ENCODE data around the gene CFH.
A peak's percentile ranks its signal among the peaks of the same experiment; 100 is the strongest.
"Not testable (repeated sequence)": the region's sequence is repeated elsewhere in the genome, so short reads cannot be mapped to it uniquely, and the experiment has no call there.

Gene CFH

GRCh38 chr1:196661345-196661744 lies 9.5 kb downstream of the CFH start:
- DNase-seq (ENCODE audit: insufficient read length, low spot score) (no peak), FAIRE-seq (no peak)

- FAIRE-seq (no peak), DNase-seq (ENCODE audit: insufficient read length, low spot score) (no peak)
These were observed 15.3 kb downstream of the CFH start for GRCh38 chr1:196667131-196667530.

GRCh38 chr1:196669051-196669450 lies 17.2 kb downstream of the CFH start:
- DNase-seq (ENCODE audit: insufficient read length, low spot score) (no peak), FAIRE-seq (no peak)

- FAIRE-seq (no peak), DNase-seq (ENCODE audit: insufficient read length, low spot score) (no peak)
These were observed 17.9 kb downstream of the CFH start for GRCh38 chr1:196669693-196670092.

GRCh38 chr1:196674908-196675307 lies 23.1 kb downstream of the CFH start:
- no peak for FAIRE-seq
- DNase-seq (ENCODE audit: insufficient read length, low spot score): no peak

GRCh38 chr1:196677781-196678509 lies 26.1 kb downstream of the CFH start:
- no peak for DNase-seq (ENCODE audit: insufficient read length, low spot score)

GRCh38 chr1:196678510-196678884 lies 26.7 kb downstream of the CFH start:
- FAIRE-seq (peak; percentile 60), DNase-seq (ENCODE audit: insufficient read length, low spot score) (peak; percentile 20)

More at GRCh38 chr1:196677781-196678509, 26.1 kb downstream of the CFH start:
- no peak for FAIRE-seq

GRCh38 chr1:196680107-196680506 lies 28.3 kb downstream of the CFH start:
- DNase-seq (ENCODE audit: insufficient read length, low spot score) (no peak), FAIRE-seq (no peak)

GRCh38 chr1:196684476-196684875 lies 32.6 kb downstream of the CFH start:
- DNase-seq (ENCODE audit: insufficient read length, low spot score) (no peak), FAIRE-seq (no peak)

- no peak for DNase-seq (ENCODE audit: insufficient read length, low spot score)
- no peak for FAIRE-seq
These were observed 33.7 kb downstream of the CFH start for GRCh38 chr1:196685506-196685905.

- DNase-seq (ENCODE audit: insufficient read length, low spot score) (no peak), FAIRE-seq (no peak)
These were observed 37.2 kb downstream of the CFH start for GRCh38 chr1:196689001-196689400.

GRCh38 chr1:196690582-196690981 lies 38.7 kb downstream of the CFH start:
- DNase-seq (ENCODE audit: insufficient read length, low spot score) (no peak), FAIRE-seq (no peak)

- FAIRE-seq (no peak), DNase-seq (ENCODE audit: insufficient read length, low spot score) (no peak)
These were observed 47.1 kb downstream of the CFH start for GRCh38 chr1:196698993-196699392.

- no peak for FAIRE-seq
- DNase-seq (ENCODE audit: insufficient read length, low spot score): no peak
These were observed 49.3 kb downstream of the CFH start for GRCh38 chr1:196701144-196701543.

- FAIRE-seq; DNase-seq (ENCODE audit: insufficient read length, low spot score): not testable (repeated sequence)
These were observed 58.0 kb downstream of the CFH start for GRCh38 chr1:196709892-196710291.

- DNase-seq (ENCODE audit: insufficient read length, low spot score) (no peak), FAIRE-seq (no peak)
These were observed 66.0 kb downstream of the CFH start for GRCh38 chr1:196717868-196718267.

GRCh38 chr1:196723325-196724185 lies 71.7 kb downstream of the CFH start:
- DNase-seq (ENCODE audit: insufficient read length, low spot score): peak; percentile 7
- peak; percentile 70 for FAIRE-seq

GRCh38 chr1:196732526-196732925 lies 80.7 kb downstream of the CFH start:
- FAIRE-seq: no peak
- no peak for DNase-seq (ENCODE audit: insufficient read length, low spot score)

GRCh38 chr1:196733091-196733970 lies 81.5 kb downstream of the CFH start:
- FAIRE-seq: no peak
- DNase-seq (ENCODE audit: insufficient read length, low spot score): no peak

- DNase-seq (ENCODE audit: insufficient read length, low spot score): no peak
- FAIRE-seq: no peak
These were observed 82.2 kb downstream of the CFH start for GRCh38 chr1:196734006-196734405.

GRCh38 chr1:196734460-196734859 lies 82.6 kb downstream of the CFH start:
- FAIRE-seq: no peak
- DNase-seq (ENCODE audit: insufficient read length, low spot score): no peak
